SK-N-MC (cell line): ENCODE results near the gene MTA2.
"Not testable (repeated sequence)": the region's sequence is repeated elsewhere in the genome, so short reads cannot be mapped to it uniquely, and the experiment has no call there.

Source experiments
- DNase-seq: peaks from one replicate; pipeline ENCODE4 v3.0.0-alpha.2; 2011; ENCODE audit warnings: low read depth, low spot score
- H3K27ac ChIP-seq: fragments of 200-600 bp; sonication (generic); 2 replicates; pipeline ENCODE4 v1.5.1; 2016; ENCODE audit warnings: mixed run types
- H3K36me3 ChIP-seq: fragments of 200-600 bp; sonication (generic); 2 replicates; pipeline ENCODE4 v1.6.1; 2017; ENCODE audit warnings: antibody characterized with exemption, low read length, mixed read lengths; ENCODE audit not compliant: insufficient read depth
- H3K4me3 ChIP-seq: fragments of 200-600 bp; sonication (generic); 2 replicates; pipeline ENCODE4 v1.5.1; 2016
- H3K9ac ChIP-seq: fragments of 200-600 bp; sonication (generic); 2 replicates; pipeline ENCODE4 v1.8.0; 2017; ENCODE audit warnings: mixed run types, mixed read lengths; ENCODE audit not compliant: insufficient read length
- H3K9me3 ChIP-seq: fragments of 200-600 bp; sonication (generic); 2 replicates; pipeline ENCODE4 v1.6.1; 2017; ENCODE audit warnings: low read depth, mild to moderate bottlenecking, antibody characterized with exemption, low read length, moderate library complexity, mixed read lengths
- EZH2 ChIP-seq: fragments of 200-600 bp; sonication (generic); IDR thresholded peaks from one replicate; pipeline ENCODE4 v1.6.1; 2017; ENCODE audit warnings: antibody characterized with exemption
- FOXP2 ChIP-seq: optimal IDR thresholded peaks from 2 replicates; pipeline ENCODE3; 2011; ENCODE audit warnings: mild to moderate bottlenecking, moderate library complexity; ENCODE audit not compliant: insufficient read depth; ENCODE audit errors: extremely low read length, control extremely low read depth
- POLR2AphosphoS5 ChIP-seq: IDR thresholded peaks from 2 replicates; pipeline ENCODE4 v1.6.1; 2012; ENCODE audit warnings: mild to moderate bottlenecking, low read depth, low read length, borderline replicate concordance

MTA2 gene

GRCh38 chr11:62591448-62592145 lies 10.1 kb downstream of the MTA2 start, which contains the start of gene TUT1:
TUT1 (minus strand) TSS chr11:62591523; CDS start chr11:62591485, 38 bp downstream.
- peak; percentile 98 for DNase-seq
- no peaks in the 10 kb centered on the region for H3K9me3 ChIP-seq
- peaks cover 55% of the 10 kb centered on the region for H3K36me3 ChIP-seq
- peak within 1 kb of the TSS; percentile 89 for H3K27ac ChIP-seq
- peak within 1 kb of the TSS; percentile 90 for H3K4me3 ChIP-seq
- TF ChIP-seq EZH2 (no peak), FOXP2 (peak; percentile 77), POLR2AphosphoS5 (peak; percentile 98)
- H3K9ac ChIP-seq = peak within 1 kb of the TSS; percentile 94

GRCh38 chr11:62588966-62589637 lies 12.6 kb downstream of the MTA2 start:
- Histone ChIP-seq H3K36me3 (peaks cover 43% of the 10 kb centered on the region), H3K9ac (no peak overlapping the region), H3K4me3 (no peak overlapping the region), H3K27ac (no peak overlapping the region), H3K9me3 (no peaks in the 10 kb centered on the region)
- DNase-seq = no peak
- TF ChIP-seq POLR2AphosphoS5 = no peak
- TF ChIP-seq EZH2 = no peak
- no peak for TF ChIP-seq FOXP2

- not testable (repeated sequence) for H3K4me3 ChIP-seq, H3K9me3 ChIP-seq, DNase-seq, H3K9ac ChIP-seq, H3K27ac ChIP-seq
- H3K36me3 ChIP-seq = peaks cover 45% of the 10 kb centered on the region
Observed at GRCh38 chr11:62585356-62585755, 16.3 kb downstream of the MTA2 start.

- H3K9me3 ChIP-seq, H3K4me3 ChIP-seq, H3K9ac ChIP-seq, DNase-seq, H3K27ac ChIP-seq: not testable (repeated sequence)
- peaks cover 51% of the 10 kb centered on the region for H3K36me3 ChIP-seq
Observed at GRCh38 chr11:62581735-62582134, 19.9 kb downstream of the MTA2 start.

GRCh38 chr11:62580959-62581715 lies 20.5 kb downstream of the MTA2 start:
- DNase-seq = no peak
- TF ChIP-seq FOXP2 (no peak), EZH2 (no peak), POLR2AphosphoS5 (no peak)
- peaks cover 54% of the 10 kb centered on the region for H3K36me3 ChIP-seq
- no peak overlapping the region for H3K27ac ChIP-seq
- no peak overlapping the region for H3K9ac ChIP-seq
- no peak overlapping the region for H3K4me3 ChIP-seq
- no peaks in the 10 kb centered on the region for H3K9me3 ChIP-seq

GRCh38 chr11:62579252-62579651 lies 22.4 kb downstream of the MTA2 start:
- TF ChIP-seq FOXP2 (no peak), EZH2 (no peak), POLR2AphosphoS5 (no peak)
- peaks cover 52% of the 10 kb centered on the region; the same call in 1 of the 2 replicates for H3K36me3 ChIP-seq
- no peak overlapping the region for H3K9ac ChIP-seq
- H3K4me3 ChIP-seq = no peak overlapping the region
- no peaks in the 10 kb centered on the region for H3K9me3 ChIP-seq
- no peak for DNase-seq
- no peak overlapping the region for H3K27ac ChIP-seq

GRCh38 chr11:62578541-62578940 lies 23.1 kb downstream of the MTA2 start:
- no peak overlapping the region for H3K9ac ChIP-seq

GRCh38 chr11:62577046-62577714 lies 24.5 kb downstream of the MTA2 start:
- TF ChIP-seq POLR2AphosphoS5 = no peak
- no peak for TF ChIP-seq FOXP2
- TF ChIP-seq EZH2 = no peak
- no peak overlapping the region for H3K4me3 ChIP-seq
- no peak overlapping the region for H3K9ac ChIP-seq
- H3K36me3 ChIP-seq = peaks cover 53% of the 10 kb centered on the region
- no peaks in the 10 kb centered on the region for H3K9me3 ChIP-seq
- no peak for DNase-seq
- no peak overlapping the region for H3K27ac ChIP-seq

More at GRCh38 chr11:62578541-62578940, 23.1 kb downstream of the MTA2 start:
- TF ChIP-seq FOXP2 (no peak), EZH2 (no peak), POLR2AphosphoS5 (no peak)
- Histone ChIP-seq H3K4me3 (no peak overlapping the region), H3K36me3 (peaks cover 45% of the 10 kb centered on the region; the same call in 1 of the 2 replicates), H3K9me3 (no peaks in the 10 kb centered on the region), H3K27ac (no peak overlapping the region)
- DNase-seq = no peak
